GM23248 (cell line): ENCODE measurements around the gene WIPI1. TPM values are rescaled to one million over a fixed set of nuclear protein-coding genes. Genes with fewer than 3 reads are reported as not detected.
"Not testable (repeated sequence)": the region's sequence is repeated elsewhere in the genome, so short reads cannot be mapped to it uniquely, and the experiment has no call there.

Experiments
- DNase-seq: peaks from one replicate; pipeline ENCODE4 v3.0.0-alpha.2; 2015
- H2AFZ ChIP-seq: fragments of 200-600 bp; sonication (generic); 2 replicates; pipeline ENCODE4 v1.6.1; 2016; ENCODE audit warnings: antibody characterized with exemption
- H3F3A ChIP-seq: fragments of 200-600 bp; sonication (generic); 2 replicates; pipeline ENCODE4 v1.6.1; 2016; ENCODE audit warnings: mild to moderate bottlenecking, antibody characterized with exemption, mixed run types; ENCODE audit not compliant: insufficient read depth
- H3K27ac ChIP-seq: fragments of 200-600 bp; sonication (generic); 2 replicates; pipeline ENCODE4 v1.5.1; 2016; ENCODE audit warnings: mild to moderate bottlenecking
- H3K27me3 ChIP-seq: fragments of 200-600 bp; sonication (generic); replicated peaks from 2 replicates; pipeline ENCODE4 v1.6.1; 2016; ENCODE audit warnings: mild to moderate bottlenecking; ENCODE audit not compliant: insufficient read depth
- H3K36me3 ChIP-seq: fragments of 200-600 bp; sonication (generic); 2 replicates; pipeline ENCODE4 v1.6.1; 2016; ENCODE audit warnings: low read depth, mild to moderate bottlenecking
- H3K4me1 ChIP-seq: fragments of 200-600 bp; sonication (generic); 2 replicates; pipeline ENCODE4 v1.6.1; 2016; ENCODE audit warnings: mild to moderate bottlenecking; ENCODE audit not compliant: insufficient read depth
- H3K4me2 ChIP-seq: fragments of 200-600 bp; sonication (generic); one replicate; pipeline ENCODE4 v1.6.1; 2016; ENCODE audit warnings: mild to moderate bottlenecking; ENCODE audit not compliant: unreplicated experiment
- H3K4me3 ChIP-seq: fragments of 200-600 bp; sonication (generic); 2 replicates; pipeline ENCODE4 v1.5.1; 2016; ENCODE audit warnings: mild to moderate bottlenecking
- H3K79me2 ChIP-seq: fragments of 200-600 bp; sonication (generic); 2 replicates; pipeline ENCODE4 v1.6.1; 2016; ENCODE audit warnings: mild to moderate bottlenecking; ENCODE audit not compliant: insufficient read depth
- H3K9ac ChIP-seq: fragments of 200-600 bp; sonication (generic); 2 replicates; pipeline ENCODE4 v1.6.1; 2016; ENCODE audit warnings: mild to moderate bottlenecking
- H3K9me2 ChIP-seq: fragments of 200-600 bp; sonication (generic); 2 replicates; pipeline ENCODE4 v1.6.1; 2016; ENCODE audit warnings: mixed run types, mild to moderate bottlenecking, moderate library complexity; ENCODE audit not compliant: insufficient read depth
- H3K9me3 ChIP-seq: fragments of 200-600 bp; sonication (generic); one replicate; pipeline ENCODE4 v1.6.1; 2017; ENCODE audit warnings: low read depth
- H4K20me1 ChIP-seq: fragments of 200-600 bp; sonication (generic); 2 replicates; pipeline ENCODE4 v1.6.0; 2016; ENCODE audit not compliant: insufficient read depth
- EZH2 ChIP-seq: fragments of 200-600 bp; sonication (generic); IDR thresholded peaks from 2 replicates; pipeline ENCODE4 v1.6.1; 2018; ENCODE audit warnings: antibody characterized with exemption, mild to moderate bottlenecking; ENCODE audit not compliant: insufficient read depth, poor library complexity, severe bottlenecking
- EZH2phosphoT487 ChIP-seq: fragments of 200-600 bp; sonication (generic); IDR thresholded peaks from 2 replicates; pipeline ENCODE4 v1.6.1; 2018; ENCODE audit warnings: antibody characterized with exemption, moderate library complexity, mild to moderate bottlenecking, low read depth; ENCODE audit not compliant: insufficient read depth
- WGBS, 2 experiments: methylation state at CpG; one replicate each; pipeline ENCODE4 v1.1.6; 2015 to 2017; ENCODE audit warnings: low lambda C conversion rate in 2 of 2, low coverage in 1 of 2; ENCODE audit errors: missing lambda C conversion rate in 2 of 2; 5-methylcytosine and 5-hydroxymethylcytosine counted together
- in situ Hi-C: fragments of 300-500 bp; cut with MboI; formaldehyde crosslinking; loops from 2 replicates; pipeline ENCODE4 v1.15.0; 2020
- polyA plus RNA-seq: library from polyadenylated mRNA; unstranded; fragments of >200 nt; fragmentation: Nextera tagmentation; extraction: Ambion mirVana; gene quantifications from 2 replicates; pipeline ENCODE4 v1.2.1, GENCODE V29; 2016
- total RNA-seq: library from RNA; depleted of rRNA; stranded (reverse); fragments of >200 nt; shearing (Covaris generic); gene quantifications from 2 replicates; pipeline ENCODE4 v1.2.3, GENCODE V29; 2014

Gene WIPI1
- total and polyA plus RNA-seq, 2 experiments from 2014 or later, result 82.0 to 99.1 TPM

GRCh38 chr17:68379692-68380677 is 77.3 kb downstream of the WIPI1 start:
- Histone ChIP-seq H3K36me3 (no peaks in the 10 kb centered on the region), H4K20me1 (no peaks in the 10 kb centered on the region), H3K9me2 (no peaks in the 10 kb centered on the region), H3K9me3 (no peaks in the 10 kb centered on the region), H3K4me3 (no peak overlapping the region), H3K4me1 (peaks cover 60% of the 10 kb centered on the region), H3K79me2 (no peaks in the 10 kb centered on the region), H3K9ac (peak overlapping the region; percentile 81), H2AFZ (no peak overlapping the region), H3K27me3 (no peaks in the 10 kb centered on the region), H3K4me2 (peak overlapping the region; percentile 61), H3K27ac (peak overlapping the region; percentile 99), H3F3A (peaks cover 56% of the 10 kb centered on the region)
- TF ChIP-seq EZH2phosphoT487, result no peak
- TF ChIP-seq EZH2, result no peak
- in situ Hi-C loops, result no loop called here
- 97% methylated on average over 11 of the region's 11 CpGs for WGBS, 2 experiments
- no peak for DNase-seq

GRCh38 chr17:68379177-68379510 is 78.2 kb downstream of the WIPI1 start:
- no peaks in the 10 kb centered on the region for H3K27me3 ChIP-seq
- no peak overlapping the region for H2AFZ ChIP-seq
- TF ChIP-seq EZH2 (no peak), EZH2phosphoT487 (no peak)
- no peaks in the 10 kb centered on the region for H3K36me3 ChIP-seq
- in situ Hi-C loops, result no loop called here
- DNase-seq, result no peak
- peaks cover 47% of the 10 kb centered on the region for H3F3A ChIP-seq
- no peaks in the 10 kb centered on the region for H3K79me2 ChIP-seq
- no peaks in the 10 kb centered on the region for H4K20me1 ChIP-seq
- H3K9ac ChIP-seq, result peak overlapping the region; percentile 92
- peak overlapping the region; percentile 41 for H3K4me2 ChIP-seq
- H3K27ac ChIP-seq, result peak overlapping the region; percentile 99
- H3K4me3 ChIP-seq, result no peak overlapping the region
- no peaks in the 10 kb centered on the region for H3K9me3 ChIP-seq
- WGBS, 2 experiments, result 59 to 71% methylated on average over 3 of the region's 3 CpGs
- H3K4me1 ChIP-seq, result peaks cover 52% of the 10 kb centered on the region
- no peaks in the 10 kb centered on the region for H3K9me2 ChIP-seq

GRCh38 chr17:68378268-68379176 is 78.8 kb downstream of the WIPI1 start:
- Histone ChIP-seq H3K27ac (peak overlapping the region; percentile 99), H3K9me2 (no peaks in the 10 kb centered on the region), H4K20me1 (no peaks in the 10 kb centered on the region), H3K27me3 (no peaks in the 10 kb centered on the region), H3K4me3 (peak overlapping the region; percentile 50), H3K4me2 (peak overlapping the region; percentile 70), H3K4me1 (peaks cover 45% of the 10 kb centered on the region), H3K9me3 (no peaks in the 10 kb centered on the region), H3K9ac (peak overlapping the region; percentile 92), H3K36me3 (no peaks in the 10 kb centered on the region), H3F3A (peaks cover 42% of the 10 kb centered on the region), H3K79me2 (no peaks in the 10 kb centered on the region), H2AFZ (peak overlapping the region; percentile 64)
- in situ Hi-C loops, result no loop called here
- peak; percentile 99 for DNase-seq
- WGBS, 2 experiments, result 3 to 7% methylated on average over 20 to 21 of the region's 21 CpGs
- TF ChIP-seq EZH2, result no peak
- TF ChIP-seq EZH2phosphoT487, result no peak

- H2AFZ ChIP-seq, result peak overlapping the region; percentile 64
- peak overlapping the region; percentile 99 for H3K27ac ChIP-seq
- peaks cover 38% of the 10 kb centered on the region for H3K4me1 ChIP-seq
- no peaks in the 10 kb centered on the region for H3K9me2 ChIP-seq
- H3K79me2 ChIP-seq, result no peaks in the 10 kb centered on the region
- in situ Hi-C loops, result no loop called here
- no peaks in the 10 kb centered on the region for H3K27me3 ChIP-seq
- H3F3A ChIP-seq, result peaks cover 35% of the 10 kb centered on the region
- no peak for TF ChIP-seq EZH2
- peak overlapping the region; percentile 92 for H3K9ac ChIP-seq
- no peak for DNase-seq
- no peaks in the 10 kb centered on the region for H3K36me3 ChIP-seq
- H3K4me3 ChIP-seq, result peak overlapping the region; percentile 50
- H3K9me3 ChIP-seq, result no peaks in the 10 kb centered on the region
- no peaks in the 10 kb centered on the region for H4K20me1 ChIP-seq
- WGBS, 2 experiments, result 38 to 39% methylated on average over 8 of the region's 8 CpGs
- H3K4me2 ChIP-seq, result peak overlapping the region; percentile 70
Observed at GRCh38 chr17:68377771-68378267, 79.5 kb downstream of the WIPI1 start.

- DNase-seq, H3K4me2 ChIP-seq, H3K9ac ChIP-seq, H3K79me2 ChIP-seq, H3K27ac ChIP-seq, in situ Hi-C loops, H3K27me3 ChIP-seq, H3K9me3 ChIP-seq, H2AFZ ChIP-seq, H3K36me3 ChIP-seq, H3K9me2 ChIP-seq, H4K20me1 ChIP-seq, H3K4me3 ChIP-seq: not testable (repeated sequence)
- H3K4me1 ChIP-seq, result peaks cover 28% of the 10 kb centered on the region
- 92 to 93% methylated on average over 2 of the region's 2 CpGs for WGBS, 2 experiments
- peaks cover 21% of the 10 kb centered on the region for H3F3A ChIP-seq
Observed at GRCh38 chr17:68376178-68376577, 81.1 kb downstream of the WIPI1 start.
